Measurements from ENCODE around the gene CD8B.
"Not testable (repeated sequence)": the region's sequence is repeated elsewhere in the genome, so short reads cannot be mapped to it uniquely, and the experiment has no call there.

- TF ChIP-seq CTCF, POLR2A (IDR thresholded peaks at IDR 0.05): not testable (repeated sequence)
Measured at GRCh38 chr2:86905868-86906267, 44.2 kb upstream of the CD8B start.

Data from body of pancreas (tissue), 4 donors.